ENCODE measurements around the gene CTBP2. TPM values are rescaled to one million over a fixed set of nuclear protein-coding genes. Genes with fewer than 3 reads are reported as not detected.

Gene CTBP2
- total and polyA plus RNA-seq, 10 of the 15 experiments (the other 5 are each of a cell fraction or from before 2014, with no cell fraction given), result 0.02 to 0.72 (median 0.06) TPM; not detected in 2

DNA sequence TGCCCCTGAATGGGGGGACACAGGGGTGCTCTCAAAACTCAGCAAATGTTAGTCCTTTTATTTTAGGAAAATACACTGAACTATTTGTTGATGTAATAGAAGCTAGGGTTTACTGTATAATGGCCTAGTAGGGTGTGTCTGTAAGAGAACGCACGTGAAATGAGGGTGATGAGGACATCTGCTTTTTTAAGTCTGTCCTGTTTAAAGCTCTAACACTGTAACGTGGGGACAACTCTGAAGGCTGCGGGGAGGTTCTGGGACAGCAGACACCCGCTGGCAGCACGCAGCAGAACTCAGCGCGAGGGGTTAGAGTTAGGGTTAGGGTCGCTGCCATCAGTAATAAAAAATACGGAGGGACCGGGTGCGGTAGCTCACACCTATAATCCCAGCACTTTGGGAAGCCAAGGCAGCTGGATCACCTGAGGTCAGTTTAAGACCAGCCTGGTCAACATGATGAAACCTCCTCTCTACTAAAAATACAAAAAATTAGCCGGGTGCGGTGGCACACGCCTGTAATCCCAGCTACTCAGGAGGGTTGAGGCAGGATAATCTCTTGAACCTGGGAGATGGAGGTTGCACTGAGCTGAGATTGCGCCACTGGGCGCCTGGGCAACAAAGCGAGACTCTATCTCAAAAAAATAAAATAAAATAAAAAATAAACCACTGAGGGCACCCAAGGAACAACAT lies 98.0 kb downstream of the CTBP2 start:
- Histone ChIP-seq H3K4me1 (ENCODE audit: control insufficient read depth, insufficient read depth, low read length) (peaks cover 36% of the 10 kb centered on the region), H3K79me2 (ENCODE audit: control insufficient read depth, insufficient read depth, low read length) (no peaks in the 10 kb centered on the region), H3K27me3 (replicated peaks in 1 of 2; ENCODE audit: control insufficient read depth in 2 of 2, insufficient read depth in 2 of 2, low read length in 1 of 2) (peaks cover 0 to 10% of the 10 kb centered on the region in 2 experiments; a peak in 1 of 4 replicates), H3K9ac (ENCODE audit: control insufficient read depth, insufficient read depth, low read length) (no peak overlapping the region), H4K20me1 (ENCODE audit: control insufficient read depth, insufficient read depth) (no peaks in the 10 kb centered on the region), H3K27ac (ENCODE audit: control insufficient read depth, insufficient read depth) (no peak overlapping the region), H3K9me3 (replicated peaks; ENCODE audit: control insufficient read depth, insufficient read depth, low read length) (peaks cover 14% of the 10 kb centered on the region; the same call in 2 of the 3 replicates), H3K4me2 (ENCODE audit: control insufficient read depth, insufficient read depth) (peak overlapping the region; percentile 51; the same call in 1 of the 2 replicates), H3K4me3 (no peak overlapping the region), H3K36me3 (ENCODE audit: control insufficient read depth in 2 of 2, insufficient read depth in 2 of 2, low read length in 1 of 2) (no peaks in the 10 kb centered on the region), H2AFZ (ENCODE audit: control insufficient read depth, low read depth, low read length) (no peak overlapping the region)
- CTCF ChIA-PET, result interaction anchor here (1.2 to 5.1 kb wide), 5 partner anchors 15 to 322 kb away, joined by 3 to 31 read pairs (median 5); no protein-coding TSS in a partner anchor
- ATAC-seq, result no peak
- RAD21 ChIA-PET (ENCODE audit: unreplicated experiment), result interaction anchor here (1.8 kb wide), 1 partner anchor 14 kb away, joined by 7 read pairs; no protein-coding TSS in a partner anchor
- TF ChIP-seq ETV6 (conservative IDR thresholded peaks at IDR 0.05 in 1 of 2, IDR thresholded peaks at IDR 0.05 in 1 of 2; ENCODE audit: borderline replicate concordance in 1 of 2, low read depth in 1 of 2) (no peak), IRF4 (IDR thresholded peaks at IDR 0.05; ENCODE audit: low read depth, low read length) (no peak), ZNF24 (IDR thresholded peaks at IDR 0.05) (no peak), SRF (IDR thresholded peaks at IDR 0.05; ENCODE audit: low read depth in 2 of 2, low read length in 2 of 2) (no peak), ZNF622 (IDR thresholded peaks at IDR 0.05) (no peak), NR2C1 (IDR thresholded peaks at IDR 0.05) (no peak), RCOR1 (conservative IDR thresholded peaks at IDR 0.05; ENCODE audit: low read depth, low read length) (no peak), GABPA (IDR thresholded peaks at IDR 0.05; ENCODE audit: low read depth) (no peak), RFX5 (IDR thresholded peaks at IDR 0.05; ENCODE audit: low read depth, low read length) (no peak), SPI1 (IDR thresholded peaks at IDR 0.05; ENCODE audit: borderline replicate concordance, insufficient read depth, low read depth, low read length) (no peak), TARDBP (IDR thresholded peaks at IDR 0.05; ENCODE audit: borderline replicate concordance) (no peak), WRNIP1 (IDR thresholded peaks at IDR 0.05; ENCODE audit: borderline replicate concordance, low read depth, low read length) (no peak)
- TF ChIP-seq, protein P1, sequence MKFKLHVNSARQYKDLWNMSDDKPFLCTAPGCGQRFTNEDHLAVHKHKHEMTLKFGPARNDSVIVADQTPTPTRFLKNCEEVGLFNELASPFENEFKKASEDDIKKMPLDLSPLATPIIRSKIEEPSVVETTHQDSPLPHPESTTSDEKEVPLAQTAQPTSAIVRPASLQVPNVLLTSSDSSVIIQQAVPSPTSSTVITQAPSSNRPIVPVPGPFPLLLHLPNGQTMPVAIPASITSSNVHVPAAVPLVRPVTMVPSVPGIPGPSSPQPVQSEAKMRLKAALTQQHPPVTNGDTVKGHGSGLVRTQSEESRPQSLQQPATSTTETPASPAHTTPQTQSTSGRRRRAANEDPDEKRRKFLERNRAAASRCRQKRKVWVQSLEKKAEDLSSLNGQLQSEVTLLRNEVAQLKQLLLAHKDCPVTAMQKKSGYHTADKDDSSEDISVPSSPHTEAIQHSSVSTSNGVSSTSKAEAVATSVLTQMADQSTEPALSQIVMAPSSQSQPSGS (IDR thresholded peaks at IDR 0.05; ENCODE audit: low read length), result no peak
- TF ChIP-seq, protein P2, sequence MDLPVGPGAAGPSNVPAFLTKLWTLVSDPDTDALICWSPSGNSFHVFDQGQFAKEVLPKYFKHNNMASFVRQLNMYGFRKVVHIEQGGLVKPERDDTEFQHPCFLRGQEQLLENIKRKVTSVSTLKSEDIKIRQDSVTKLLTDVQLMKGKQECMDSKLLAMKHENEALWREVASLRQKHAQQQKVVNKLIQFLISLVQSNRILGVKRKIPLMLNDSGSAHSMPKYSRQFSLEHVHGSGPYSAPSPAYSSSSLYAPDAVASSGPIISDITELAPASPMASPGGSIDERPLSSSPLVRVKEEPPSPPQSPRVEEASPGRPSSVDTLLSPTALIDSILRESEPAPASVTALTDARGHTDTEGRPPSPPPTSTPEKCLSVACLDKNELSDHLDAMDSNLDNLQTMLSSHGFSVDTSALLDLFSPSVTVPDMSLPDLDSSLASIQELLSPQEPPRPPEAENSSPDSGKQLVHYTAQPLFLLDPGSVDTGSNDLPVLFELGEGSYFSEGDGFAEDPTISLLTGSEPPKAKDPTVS (IDR thresholded peaks at IDR 0.05; ENCODE audit: low read depth, low read length), result no peak
- TF ChIP-seq, protein P3, sequence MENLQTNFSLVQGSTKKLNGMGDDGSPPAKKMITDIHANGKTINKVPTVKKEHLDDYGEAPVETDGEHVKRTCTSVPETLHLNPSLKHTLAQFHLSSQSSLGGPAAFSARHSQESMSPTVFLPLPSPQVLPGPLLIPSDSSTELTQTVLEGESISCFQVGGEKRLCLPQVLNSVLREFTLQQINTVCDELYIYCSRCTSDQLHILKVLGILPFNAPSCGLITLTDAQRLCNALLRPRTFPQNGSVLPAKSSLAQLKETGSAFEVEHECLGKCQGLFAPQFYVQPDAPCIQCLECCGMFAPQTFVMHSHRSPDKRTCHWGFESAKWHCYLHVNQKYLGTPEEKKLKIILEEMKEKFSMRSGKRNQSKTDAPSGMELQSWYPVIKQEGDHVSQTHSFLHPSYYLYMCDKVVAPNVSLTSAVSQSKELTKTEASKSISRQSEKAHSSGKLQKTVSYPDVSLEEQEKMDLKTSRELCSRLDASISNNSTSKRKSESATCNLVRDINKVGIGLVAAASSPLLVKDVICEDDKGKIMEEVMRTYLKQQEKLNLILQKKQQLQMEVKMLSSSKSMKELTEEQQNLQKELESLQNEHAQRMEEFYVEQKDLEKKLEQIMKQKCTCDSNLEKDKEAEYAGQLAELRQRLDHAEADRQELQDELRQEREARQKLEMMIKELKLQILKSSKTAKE (IDR thresholded peaks at IDR 0.05; ENCODE audit: low read depth, poor library complexity, severe bottlenecking), result no peak
- intact Hi-C loops (cut with micrococcal nuclease; ENCODE audit: unreplicated experiment) (no loop called here), in situ Hi-C loops (cut with MboI) (loop anchor here (10.0 kb wide), 1 partner anchor 958 kb away; no protein-coding TSS in a partner anchor)
- DNase-seq (ENCODE audit: low read depth, low spot score), result no peak
- 53% methylated on average over 18 of the region's 18 CpGs for WGBS (ENCODE audit: insufficient coverage, insufficient replicate concordance, low lambda C conversion rate, missing lambda C conversion rate)
- POLR2A ChIA-PET, result no interaction called here
- SMC1A ChIA-PET (ENCODE audit: uncharacterized antibody, unreplicated experiment), result interaction anchor here (1.4 kb wide), 2 partner anchors 15 kb away, joined by 5 to 9 read pairs; no protein-coding TSS in a partner anchor
- BruUV-seq (replicated peaks), result no TSS peak
- FAIRE-seq, result no peak

Data from GM12878 (cell line).